K562 (cell line): ENCODE data around the gene IQCK. TPM values are rescaled to one million over a fixed set of nuclear protein-coding genes. Genes with fewer than 3 reads are reported as not detected.
A peak's percentile ranks its signal among the peaks of the same experiment; 100 is the strongest.

Source experiments
- AFF4 ChIP-seq: sonication (generic); formaldehyde crosslinking; IDR thresholded peaks from 2 replicates; pipeline ENCODE4 v1.8.0; 2023; ENCODE audit warnings: mild to moderate bottlenecking, missing genetic modification reagents
- FOXA1 ChIP-seq: fragments of 450-650 bp; IDR thresholded peaks from 2 replicates; pipeline ENCODE4 v1.6.1; 2016; ENCODE audit warnings: mild to moderate bottlenecking, borderline replicate concordance
- GABPB1 ChIP-seq: sonication (generic); formaldehyde crosslinking; IDR thresholded peaks from 2 replicates; pipeline ENCODE4 v1.8.0; 2022; ENCODE audit warnings: mild to moderate bottlenecking, missing genetic modification reagents
- HCFC1 ChIP-seq: IDR thresholded peaks from 2 replicates; pipeline ENCODE4 v1.6.1; 2012; ENCODE audit warnings: low read depth, low read length, improper control_type of control experiment
- MED1 ChIP-seq: sonication (generic); formaldehyde crosslinking; IDR thresholded peaks from 2 replicates; pipeline ENCODE4 v1.8.1; 2023; ENCODE audit warnings: missing genetic modification reagents, borderline replicate concordance
- MTA2 ChIP-seq: fragments of 450-650 bp; IDR thresholded peaks from 2 replicates; pipeline ENCODE4 v1.6.1; 2016; ENCODE audit warnings: low read depth
- RBM22 ChIP-seq: fragments of 200-400 bp; formaldehyde crosslinking; IDR thresholded peaks from 2 replicates; pipeline ENCODE4 v1.6.1; 2018; ENCODE audit warnings: low read length, low read depth; ENCODE audit not compliant: poor library complexity, severe bottlenecking
- RCOR1 ChIP-seq, 2 experiments: IDR thresholded peaks; 2 replicates each; pipeline ENCODE4 v1.6.1; 2012; ENCODE audit warnings: low read depth in 2 of 2, low read length in 2 of 2, borderline replicate concordance in 1 of 2, improper control_type of control experiment in 1 of 2
- TCF15 ChIP-seq: fragments of 250-450 bp; sonication (Bioruptor Pico); IDR thresholded peaks from 2 replicates; pipeline ENCODE4 v1.8.0; 2022; ENCODE audit warnings: moderate library complexity, mild to moderate bottlenecking, inconsistent platforms
- UBTF ChIP-seq, 2 experiments: IDR thresholded peaks; 2 replicates each; pipeline ENCODE4 v1.6.1; 2012; ENCODE audit warnings: improper control_type of control experiment in 2 of 2, low read depth in 2 of 2, low read length in 2 of 2, borderline replicate concordance in 1 of 2
- ZC3H11A ChIP-seq: IDR thresholded peaks from 2 replicates; pipeline ENCODE4 v1.6.1; 2012; ENCODE audit warnings: low read depth, low read length, improper control_type of control experiment
- ZFX ChIP-seq: sonication (generic); formaldehyde crosslinking; IDR thresholded peaks from 2 replicates; pipeline ENCODE4 v1.8.0; 2022; ENCODE audit warnings: mild to moderate bottlenecking, missing genetic modification reagents, moderate library complexity
- ZNF174 ChIP-seq: fragments of 250-450 bp; sonication (Bioruptor Pico); IDR thresholded peaks from 2 replicates; pipeline ENCODE4 v1.4.0; 2020; ENCODE audit warnings: mild to moderate bottlenecking
- ZNF592 ChIP-seq: fragments of 450-650 bp; IDR thresholded peaks from 2 replicates; pipeline ENCODE4 v1.6.1; 2017; ENCODE audit warnings: antibody characterized with exemption, mild to moderate bottlenecking
- ZNF764 ChIP-seq: fragments of 250-450 bp; sonication (Bioruptor Pico); IDR thresholded peaks from 2 replicates; pipeline ENCODE4 v1.4.0; 2020; ENCODE audit warnings: low read depth, mild to moderate bottlenecking, moderate library complexity
- polyA plus RNA-seq, 8 experiments: library from polyadenylated mRNA; depleted of rRNA in 4 of 8; stranded (reverse) in 5 of 8; unstranded in 3 of 8; fragments of >200 nt; fragmentation: Nextera tagmentation in 2 of 8; fragmentation: Illumina TruSeq in 1 of 8; extraction: Ambion mirVana in 2 of 8; extraction: Trizol in 1 of 8; gene quantifications; 2 replicates each; pipeline versions ENCODE4 v1.2.1 to v1.2.3, GENCODE V29; 2011 to 2014; ENCODE audit warnings: inconsistent platforms in 1 of 8, missing spikeins in 1 of 8
- total RNA-seq, 7 experiments: library from RNA; depleted of rRNA in 6 of 7; stranded (reverse); fragments of >200 nt in 6 of 7; fragmentation: Illumina TruSeq in 2 of 7; extraction: Trizol in 2 of 7; gene quantifications; 2 replicates each; pipeline versions ENCODE4 v1.2.1 to v1.2.3, GENCODE V29; 2011 to 2021; ENCODE audit warnings: low replicate concordance in 1 of 7

The IQCK gene
- total and polyA plus RNA-seq, 9 of the 15 experiments (the other 6 are each of a cell fraction or from before 2014, with no cell fraction given): 5.2 to 12.2 (median 7.3) TPM

GRCh38 chr16:19717741-19718623 is at the start of gene IQCK, which contains the start of gene KNOP1 (continued):
- TF ChIP-seq TCF15 (CRISPR knock-in tag): no peak
- peak; percentile 83 for TF ChIP-seq HCFC1
- TF ChIP-seq UBTF (IDR thresholded peaks at IDR 0.05; ENCODE audit: borderline replicate concordance in 1 of 2, low read depth in 2 of 2, low read length in 2 of 2): 0 out of 4 replicates have a peak, but pooled peaks of 1 of the 2 experiments have one; percentile 32
- no peak; a peak in 1 of 4 replicates for TF ChIP-seq RCOR1 (IDR thresholded peaks at IDR 0.05; ENCODE audit: borderline replicate concordance in 1 of 2, low read depth in 2 of 2, low read length in 2 of 2)
- TF ChIP-seq ZC3H11A: no peak
- no peak for TF ChIP-seq FOXA1
- peak; percentile 98 for TF ChIP-seq GABPB1
- peak; percentile 58; the same call in 1 of the 2 replicates for TF ChIP-seq ZFX (CRISPR knock-in tag)
- TF ChIP-seq ZNF592: no peak
- no peak for TF ChIP-seq ZNF174 (CRISPR knock-in tag)
- TF ChIP-seq ZNF764 (CRISPR knock-in tag): no peak
- TF ChIP-seq MED1 (CRISPR knock-in tag): no peak
- peak; percentile 78 for TF ChIP-seq RBM22
- TF ChIP-seq AFF4: peak; percentile 80
- TF ChIP-seq MTA2: peak; percentile 82
